Activated gamma-delta T cell (primary cell): ENCODE results near the gene VPS25.

Experiments used
- DNase-seq: peaks from one replicate; lab custom pipeline; 2025; lab: John Stamatoyannopoulos, UW

The VPS25 gene

DNA sequence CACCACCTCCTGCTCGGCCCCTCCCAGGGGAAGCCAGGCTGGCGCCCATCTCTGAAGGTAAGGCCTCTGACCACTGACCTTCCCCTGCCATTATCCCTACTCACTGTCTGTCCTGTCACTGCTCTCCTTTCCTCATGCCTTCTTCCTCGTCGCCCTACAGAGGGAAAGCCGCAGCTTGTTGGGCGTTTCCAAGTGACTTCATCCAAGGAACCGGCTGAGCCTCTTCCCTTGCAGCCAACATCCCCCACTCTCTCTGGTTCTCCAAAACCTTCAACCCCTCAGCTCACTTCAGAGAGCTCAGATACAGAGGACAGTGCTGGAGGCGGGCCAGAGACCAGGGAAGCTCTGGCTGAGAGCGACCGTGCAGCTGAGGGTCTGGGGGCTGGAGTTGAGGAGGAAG lies 22.2 kb downstream of the VPS25 start:
- no peak for DNase-seq

DNA sequence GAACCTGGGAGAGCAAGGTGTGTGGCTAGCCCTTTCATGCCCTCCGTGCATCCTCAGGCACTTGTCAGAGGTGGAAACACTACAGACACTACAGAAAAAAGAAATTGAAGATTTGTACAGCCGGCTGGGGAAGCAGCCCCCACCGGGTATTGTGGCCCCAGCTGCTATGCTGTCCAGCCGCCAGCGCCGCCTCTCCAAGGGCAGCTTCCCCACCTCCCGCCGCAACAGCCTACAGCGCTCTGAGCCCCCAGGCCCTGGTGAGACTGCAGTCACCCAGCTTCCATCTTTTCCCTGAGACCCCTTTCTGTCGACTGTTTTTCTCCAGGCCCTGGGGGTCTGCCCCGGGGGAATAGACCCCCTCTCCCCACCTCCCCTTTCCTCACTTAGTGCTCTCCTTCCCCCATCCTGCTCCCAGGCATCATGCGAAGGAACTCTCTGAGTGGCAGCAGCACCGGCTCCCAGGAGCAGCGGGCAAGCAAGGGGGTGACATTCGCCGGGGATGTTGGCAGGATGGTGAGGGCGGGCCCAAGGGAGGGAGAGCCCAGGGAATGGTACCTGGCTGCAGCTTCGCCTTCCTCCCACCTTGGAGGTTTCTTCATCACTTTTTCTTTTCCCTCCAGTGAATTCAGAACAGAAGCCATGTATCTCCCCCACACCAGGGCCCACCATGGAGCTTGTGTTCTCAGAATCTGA lies 23.0 kb downstream of the VPS25 start:
- DNase-seq, result no peak

DNA sequence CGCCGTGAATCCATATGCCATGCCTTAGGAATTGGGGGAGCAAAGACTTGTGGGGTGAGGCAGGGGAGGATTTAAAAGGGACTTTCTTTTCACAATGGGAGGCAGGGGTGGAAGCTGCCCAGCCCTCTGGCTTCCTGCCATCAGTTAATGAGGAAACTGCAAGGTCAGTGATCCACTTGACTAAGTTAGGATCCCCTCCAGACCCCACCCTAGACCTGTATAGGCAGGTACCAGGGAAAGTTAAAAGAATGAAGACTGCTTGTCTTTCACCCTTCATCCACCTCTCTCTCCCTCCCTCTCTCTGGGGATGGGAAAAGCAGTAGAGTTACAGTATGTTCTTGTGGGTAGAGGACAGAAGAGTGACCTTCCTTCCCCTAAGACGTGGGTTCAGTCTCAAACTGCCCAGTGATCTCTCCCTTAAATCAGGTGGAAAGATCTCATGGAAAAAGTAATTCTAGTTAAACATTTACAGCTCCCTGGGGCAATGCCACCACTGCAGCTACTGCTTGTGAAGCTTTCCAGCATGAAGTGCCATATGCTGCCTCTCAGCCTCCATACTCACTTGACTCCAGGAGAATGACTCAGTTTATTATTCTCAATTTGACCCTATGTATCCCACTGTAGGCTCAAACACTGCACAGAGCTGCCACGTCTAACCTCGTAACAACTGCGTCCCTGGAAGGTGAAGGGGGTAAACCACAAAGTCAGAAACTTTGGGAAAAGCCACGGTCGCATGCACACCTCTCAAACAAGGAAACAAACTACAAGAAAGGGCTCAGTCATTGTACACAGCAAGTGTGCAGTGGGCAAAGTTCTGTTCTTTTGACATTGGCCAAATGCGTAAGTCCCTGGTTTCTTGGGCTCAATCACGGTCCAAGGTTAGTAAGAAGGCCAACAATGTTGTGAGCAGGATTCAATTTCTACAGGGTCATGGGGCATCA lies 24.1 kb downstream of the VPS25 start:
- no peak for DNase-seq

DNA sequence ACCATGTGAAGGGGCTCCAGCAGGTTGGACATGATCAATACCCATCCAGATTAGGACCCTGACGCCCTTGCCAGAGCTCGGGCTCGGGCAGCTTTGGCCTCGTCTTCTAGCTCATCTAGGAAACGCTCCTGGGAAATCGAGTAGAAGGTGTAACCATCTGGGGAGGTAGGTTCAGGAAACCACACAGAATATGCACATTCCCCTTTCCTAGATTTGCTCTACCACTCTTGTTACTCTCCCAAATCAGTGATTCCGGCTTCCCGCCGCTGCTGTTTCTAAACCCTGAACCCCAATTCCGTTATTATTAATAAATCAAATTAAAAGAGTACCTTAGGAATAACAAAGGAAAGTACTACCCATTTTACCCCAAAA lies 24.7 kb downstream of the VPS25 start:
- DNase-seq, result no peak

DNA sequence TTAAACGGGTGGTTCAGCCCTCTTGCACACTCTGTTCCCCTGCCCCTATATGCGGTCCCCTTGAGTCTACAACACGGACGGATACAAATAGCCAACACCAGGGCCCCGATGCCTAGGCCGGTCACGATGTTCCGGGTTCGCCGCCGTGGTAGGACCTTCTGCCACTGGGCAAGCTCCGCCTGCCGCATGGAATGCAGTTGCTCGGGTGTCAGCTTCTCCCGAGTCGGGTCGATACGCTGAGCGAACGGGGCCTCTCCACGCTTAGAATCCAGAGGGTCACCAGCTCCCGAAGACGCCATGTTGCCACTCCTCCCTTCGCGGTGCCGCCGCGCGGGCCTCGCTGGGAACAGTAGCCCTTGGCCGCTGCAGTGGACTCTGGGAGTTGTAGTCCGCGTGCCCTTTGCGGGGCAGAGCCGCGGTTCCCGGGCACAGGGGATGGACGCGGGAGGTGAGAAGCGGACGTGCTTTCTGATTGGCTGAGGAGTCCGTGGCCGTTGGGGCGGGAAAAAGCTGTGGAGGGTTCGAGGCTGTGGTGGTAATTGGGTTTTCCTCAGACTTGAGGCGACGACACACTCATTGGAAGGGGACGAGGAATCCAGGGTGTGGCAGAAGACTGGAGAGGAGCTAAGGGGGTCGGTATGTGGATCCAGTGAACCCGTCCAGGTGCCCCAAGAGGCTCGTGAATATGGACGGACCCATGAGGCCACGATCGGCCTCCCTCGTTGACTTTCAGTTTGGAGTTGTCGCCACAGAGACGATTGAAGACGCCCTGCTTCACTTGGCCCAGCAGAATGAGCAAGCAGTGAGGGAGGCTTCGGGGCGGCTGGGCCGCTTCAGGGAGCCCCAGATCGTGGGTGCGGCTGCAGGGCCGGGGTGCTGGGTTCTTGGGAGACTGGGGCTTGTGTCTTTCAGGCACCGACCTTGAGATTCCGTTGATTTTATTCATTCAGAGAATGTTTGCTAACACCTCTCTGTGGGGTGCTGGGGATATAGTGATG lies 25.4 kb downstream of the VPS25 start, which contains the start of the genes CNTD1 and COA3:
CNTD1 (plus strand) TSS at position 479 of the 998 bp plus-strand sequence; CDS start at position 686, 207 bp downstream.
COA3 (minus strand) TSS at position 322 of the 998 bp plus-strand sequence; CDS start at position 299, 23 bp downstream.
- DNase-seq, result peak; percentile 47

DNA sequence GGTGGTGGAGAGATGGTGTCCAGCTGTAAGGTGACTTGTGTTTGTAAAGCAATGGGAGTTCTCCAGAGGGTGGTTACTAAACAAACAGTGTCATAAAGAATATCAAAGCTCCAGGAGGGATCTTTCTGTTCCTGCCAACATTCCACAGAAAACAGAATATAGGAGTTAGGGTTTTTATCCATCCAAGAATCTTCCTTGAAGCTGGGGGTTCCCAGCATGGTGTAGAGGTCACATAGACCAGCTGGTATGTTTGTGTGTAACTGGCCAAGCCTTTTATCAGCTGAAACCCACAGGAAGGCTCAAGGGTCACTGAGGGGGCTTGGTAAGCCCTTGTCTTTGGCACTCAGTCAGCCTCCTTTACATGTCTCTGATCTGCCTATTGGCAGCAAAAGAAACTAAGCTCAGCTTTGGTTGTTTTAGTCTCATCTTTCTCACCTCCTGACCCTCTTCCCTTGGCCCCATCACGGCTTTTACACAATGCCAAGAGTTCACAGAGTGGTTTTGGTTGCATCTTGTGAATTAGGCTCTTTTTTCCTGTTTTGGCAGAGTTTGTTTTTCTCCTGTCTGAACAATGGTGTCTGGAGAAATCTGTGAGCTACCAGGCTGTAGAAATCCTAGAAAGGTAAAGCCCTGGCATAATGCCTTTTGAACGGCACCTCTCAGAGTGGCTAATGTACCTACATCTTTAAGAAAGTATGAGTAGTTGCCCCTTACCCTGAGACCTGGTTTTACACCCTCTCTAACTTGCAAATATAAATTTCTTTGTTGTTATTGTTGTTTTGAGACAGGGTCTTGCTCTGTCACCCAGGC lies 30.0 kb downstream of the VPS25 start:
- DNase-seq, result no peak

DNA sequence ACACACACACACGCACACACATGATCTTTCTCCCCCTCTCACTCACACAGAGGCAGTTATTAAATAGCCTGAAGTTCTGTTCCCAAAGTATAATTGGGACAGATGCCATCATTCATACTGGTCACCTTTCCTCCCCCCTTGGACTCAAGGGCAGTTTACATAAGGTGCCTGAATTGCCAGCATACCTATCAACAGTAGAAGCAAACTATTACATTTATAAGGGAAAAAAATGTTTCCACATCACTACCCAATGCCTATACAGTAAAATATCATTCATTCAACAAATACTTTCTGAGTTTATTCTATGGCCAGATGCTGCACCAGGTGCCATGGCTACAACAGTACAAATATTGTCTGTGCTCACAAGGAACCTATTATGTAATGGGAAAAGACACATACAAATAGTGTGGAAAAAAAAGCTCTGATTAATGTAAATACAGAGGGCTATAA lies 31.7 kb downstream of the VPS25 start:
- no peak for DNase-seq

DNA sequence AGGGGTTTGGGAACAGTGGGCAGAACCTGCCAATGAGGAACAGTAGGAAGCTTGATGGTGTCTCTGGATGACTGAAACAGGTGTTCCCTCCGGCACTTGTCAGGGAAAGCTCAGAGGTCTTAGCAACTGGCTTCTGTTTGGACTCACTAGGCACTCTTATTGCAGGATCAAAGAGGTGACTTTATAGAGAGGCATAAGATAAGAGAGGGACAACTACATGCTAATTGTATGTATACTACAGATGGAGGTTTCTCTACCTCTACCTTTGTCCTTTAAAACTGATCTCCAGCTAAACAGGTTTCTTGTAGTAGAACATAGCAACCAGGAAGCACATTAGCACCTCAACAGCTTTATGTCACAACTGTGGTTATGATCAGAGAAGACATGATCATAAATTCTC lies 33.0 kb downstream of the VPS25 start:
- no peak for DNase-seq

DNA sequence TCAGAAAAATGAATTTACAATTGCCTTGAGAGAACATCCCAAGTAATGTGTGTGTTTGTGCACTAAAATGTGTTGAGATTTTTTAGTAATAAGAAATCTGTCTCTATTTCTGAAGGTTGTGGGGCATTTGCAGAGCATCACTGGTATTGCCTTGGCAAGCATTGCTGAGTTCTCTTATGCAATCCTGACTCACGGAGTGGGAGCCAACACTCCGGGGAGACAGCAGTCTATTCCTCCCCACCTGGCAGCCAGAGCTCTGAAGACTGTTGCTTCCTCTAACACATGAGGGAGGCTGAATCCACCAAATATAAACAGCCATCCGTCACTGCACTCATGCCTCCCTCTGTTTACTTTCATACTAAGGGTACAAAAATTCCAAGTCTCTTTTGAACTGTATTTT lies 36.0 kb downstream of the VPS25 start:
- DNase-seq, result no peak

DNA sequence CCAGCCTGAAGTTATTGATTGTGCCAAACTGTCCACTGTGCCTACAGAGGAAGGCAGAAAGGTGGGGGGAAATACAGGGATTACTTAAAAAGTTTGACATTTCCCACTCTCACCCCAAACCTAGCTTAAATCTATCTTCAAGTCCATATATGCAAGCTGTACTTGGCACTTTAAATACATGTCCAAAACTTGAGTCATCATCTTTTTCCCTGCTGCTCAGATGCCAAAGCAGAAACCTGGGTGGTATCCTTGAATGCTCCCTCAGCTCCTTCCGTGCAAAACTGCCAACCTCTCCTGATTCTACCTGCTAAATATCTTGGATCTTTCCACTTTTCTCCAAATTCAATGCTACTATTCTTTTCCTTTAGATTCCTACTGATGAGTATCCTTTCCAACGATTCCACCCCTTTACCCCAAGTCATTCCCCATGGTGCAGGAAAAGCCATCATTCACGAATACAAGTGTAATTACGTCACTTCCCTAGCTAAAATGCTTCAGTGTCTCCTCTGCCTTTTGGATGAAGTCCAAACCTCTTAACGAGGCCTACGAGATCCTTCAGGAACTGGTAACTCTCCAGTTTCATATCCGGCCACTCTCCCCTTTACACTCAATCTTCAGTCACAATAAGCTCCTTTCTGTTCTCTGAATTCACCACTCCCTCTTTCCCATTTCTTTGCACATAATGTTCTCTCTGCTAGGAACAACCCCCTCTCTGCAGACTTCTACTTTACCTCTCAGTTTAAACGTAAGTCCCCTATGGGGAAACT lies 41.6 kb downstream of the VPS25 start:
- no peak for DNase-seq

DNA sequence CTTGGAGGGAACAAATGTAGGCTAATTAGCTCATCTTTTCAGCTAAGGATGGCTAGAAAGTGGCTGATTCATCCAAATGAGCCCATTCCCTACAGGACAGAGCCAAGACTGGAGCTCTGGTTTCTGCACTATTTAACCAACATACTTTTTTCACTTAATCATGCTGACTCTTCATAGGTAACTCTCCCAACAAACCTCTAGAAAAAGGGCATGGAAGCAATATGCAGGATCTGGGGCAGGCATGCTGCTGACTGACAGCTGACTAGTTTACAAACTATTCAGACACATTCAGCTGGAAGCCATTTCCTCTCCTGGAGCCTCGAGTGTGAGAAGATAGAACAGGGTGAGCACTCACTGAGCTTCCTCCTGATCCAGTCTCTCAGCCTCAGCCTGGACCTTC lies 44.6 kb downstream of the VPS25 start:
- no peak for DNase-seq

DNA sequence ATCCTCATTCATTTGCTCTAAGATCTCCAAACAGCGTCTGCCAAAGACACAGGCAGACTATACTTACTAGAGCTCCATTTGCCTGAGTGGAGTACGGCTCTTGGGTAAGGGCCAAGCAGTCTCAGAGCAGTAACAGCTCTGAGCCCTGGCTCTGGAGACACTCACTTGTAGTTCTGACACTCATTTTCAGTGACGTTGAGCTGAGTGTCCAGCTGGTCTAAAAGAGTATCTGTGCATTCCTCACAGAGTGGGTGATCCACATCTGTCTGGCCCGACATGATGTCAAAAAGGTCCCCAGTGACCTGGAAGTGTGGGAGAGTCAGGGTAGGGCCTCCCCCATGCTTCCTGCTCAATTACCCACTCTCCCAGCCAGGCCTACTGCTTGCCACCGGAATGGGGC lies 45.1 kb downstream of the VPS25 start:
- DNase-seq, result no peak

DNA sequence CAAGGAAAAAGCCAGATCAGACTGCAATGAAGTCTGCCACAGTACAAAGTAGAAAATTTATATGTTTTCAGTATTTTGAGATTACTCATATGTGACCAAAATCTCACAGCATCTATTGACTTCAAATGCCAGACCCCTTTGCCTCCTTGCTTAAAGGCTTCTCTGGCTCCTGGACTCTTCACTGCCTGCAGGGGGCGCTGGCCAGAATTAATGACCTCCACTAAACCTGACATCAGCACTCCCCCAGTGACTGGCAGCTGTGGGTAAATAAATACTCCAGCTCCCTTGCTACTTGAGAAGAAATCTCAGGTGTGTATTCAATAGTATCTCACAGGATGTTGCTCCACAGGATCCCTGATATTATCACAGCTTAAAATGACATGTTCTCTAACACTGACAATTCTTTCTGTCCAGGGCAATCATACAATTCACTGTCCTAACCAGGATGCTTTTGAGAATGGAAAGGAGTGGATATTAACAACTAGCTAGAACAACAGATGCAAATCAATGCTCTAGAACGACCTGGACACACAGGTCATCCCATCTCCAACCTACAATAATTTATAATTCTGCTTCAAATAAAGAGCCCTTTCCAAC lies 46.8 kb downstream of the VPS25 start:
- no peak for DNase-seq

DNA sequence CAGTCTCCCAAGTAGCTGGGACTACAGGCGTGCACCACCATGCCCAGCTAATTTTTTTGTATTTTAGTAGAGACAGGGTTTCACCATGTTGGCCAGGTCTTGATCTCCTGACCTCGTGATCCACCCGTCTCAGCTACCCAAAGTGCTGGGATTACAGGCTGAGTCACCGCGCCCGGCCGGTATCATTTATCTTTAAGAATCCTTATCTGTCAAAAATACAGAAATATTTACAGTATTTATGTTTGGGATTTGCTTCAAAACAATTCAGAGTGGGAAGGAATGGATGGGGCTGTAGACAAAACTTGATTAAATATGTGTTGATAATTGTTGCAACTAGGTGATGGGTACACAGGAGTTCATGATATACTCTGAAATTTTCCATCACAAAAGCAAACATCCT lies 47.9 kb downstream of the VPS25 start:
- DNase-seq, result no peak

DNA sequence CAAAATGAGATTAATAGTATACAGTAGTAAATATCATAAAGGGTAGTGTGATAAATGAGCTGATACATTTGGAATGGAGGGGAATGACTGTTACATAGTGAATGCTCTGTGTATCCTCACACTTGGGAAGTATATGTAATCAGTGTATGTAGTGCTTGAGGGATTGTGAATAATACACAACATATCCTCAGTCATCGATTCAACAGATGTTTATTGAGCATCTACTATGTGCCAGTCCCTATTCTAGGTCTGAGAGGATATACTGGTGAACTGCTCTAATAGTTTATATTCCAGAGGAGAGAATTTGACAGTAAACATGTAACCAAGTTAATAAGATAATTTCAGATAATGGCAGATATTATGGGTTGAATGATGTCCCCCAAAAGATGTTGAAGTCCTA lies 54.2 kb downstream of the VPS25 start:
- no peak for DNase-seq
